A673 (cell line): Measurements from ENCODE around the gene TCERG1L. TPM values are rescaled to one million over a fixed set of nuclear protein-coding genes. Genes with fewer than 3 reads are reported as not detected.

ENCODE experiments used
- BruUV-seq: library from RNA; stranded (reverse); fragments of 400-500 nt; replicated peaks from 2 replicates; lab custom pipeline; 2021; lab: Mats Ljungman, UMichigan
- CTCF ChIA-PET: fragments of 300-600 bp; sonication (Branson Sonifier 250); formaldehyde crosslinking; loops from one replicate; lab custom pipeline; 2022; ENCODE audit warnings: antibody characterized with exemption; lab: Charles Lee
- POLR2A ChIA-PET: fragments of 300-600 bp; sonication (Branson Sonifier 250); formaldehyde crosslinking; loops from one replicate; lab custom pipeline; 2022; ENCODE audit warnings: antibody characterized with exemption; ENCODE audit not compliant: low non-redundant PET; lab: Charles Lee
- DNase-seq: peaks from one replicate; pipeline ENCODE4 v3.0.0-alpha.2; 2015; ENCODE audit warnings: low spot score
- H3K27ac ChIP-seq: fragments of 200-600 bp; sonication (generic); 2 replicates; pipeline ENCODE4 v1.5.1; 2016; ENCODE audit warnings: mixed run types, low read depth, mild to moderate bottlenecking, mixed read lengths, antibody characterized with exemption, low read length; ENCODE audit not compliant: poor library complexity, severe bottlenecking
- H3K27me3 ChIP-seq: fragments of 200-600 bp; sonication (generic); replicated peaks from 2 replicates; pipeline ENCODE4 v1.6.1; 2017; ENCODE audit warnings: mixed run types, low read depth, mild to moderate bottlenecking, mixed read lengths, antibody characterized with exemption, low read length; ENCODE audit not compliant: insufficient read depth, poor library complexity
- H3K36me3 ChIP-seq: fragments of 200-600 bp; sonication (generic); 2 replicates; pipeline ENCODE4 v1.6.1; 2016; ENCODE audit warnings: mixed run types, mild to moderate bottlenecking, mixed read lengths, antibody characterized with exemption, low read length; ENCODE audit not compliant: insufficient read depth, poor library complexity, severe bottlenecking
- H3K4me1 ChIP-seq: fragments of 200-600 bp; sonication (generic); 2 replicates; pipeline ENCODE4 v1.6.1; 2017; ENCODE audit warnings: mixed run types, mild to moderate bottlenecking, mixed read lengths, antibody characterized with exemption, low read length; ENCODE audit not compliant: insufficient read depth, poor library complexity, severe bottlenecking
- H3K4me3 ChIP-seq: fragments of 200-600 bp; sonication (generic); 2 replicates; pipeline ENCODE4 v1.5.1; 2016; ENCODE audit warnings: low read depth, mixed run types, mild to moderate bottlenecking, mixed read lengths, low read length; ENCODE audit not compliant: poor library complexity, severe bottlenecking
- H3K9me3 ChIP-seq: fragments of 200-600 bp; sonication (generic); 2 replicates; pipeline ENCODE4 v1.6.1; 2016; ENCODE audit warnings: mixed run types, low read depth, mild to moderate bottlenecking, mixed read lengths, antibody characterized with exemption, low read length; ENCODE audit not compliant: poor library complexity, severe bottlenecking
- CTCF ChIP-seq: fragments of 300-800, 200-600 bp; sonication (generic); conservative IDR thresholded peaks from 2 replicates; pipeline ENCODE4 v1.5.1; 2017; ENCODE audit warnings: low read depth, mild to moderate bottlenecking, antibody characterized with exemption, low read length, moderate library complexity, mixed read lengths
- EZH2 ChIP-seq: fragments of 200-600 bp; sonication (generic); IDR thresholded peaks from 2 replicates; pipeline ENCODE4 v1.6.1; 2017; ENCODE audit warnings: borderline replicate concordance, low read depth, mild to moderate bottlenecking, mixed read lengths, antibody characterized with exemption, low read length; ENCODE audit not compliant: poor library complexity, severe bottlenecking
- intact Hi-C: fragments of 100-400 bp; cut with micrococcal nuclease; formaldehyde crosslinking; loops from one replicate; pipeline ENCODE4 v1.10.0; 2022; ENCODE audit not compliant: unreplicated experiment
- total RNA-seq: library from RNA; stranded (reverse); gene quantifications from 2 replicates; pipeline ENCODE4 v1.2.3, GENCODE V29; 2021

The TCERG1L gene
- total RNA-seq, 1 experiment from 2014 or later: 16.3 TPM

- peaks cover 34% of the 10 kb centered on the region for H3K4me1 ChIP-seq
- CTCF ChIA-PET: no interaction called here
- H3K9me3 ChIP-seq: no peaks in the 10 kb centered on the region
- no peak overlapping the region for H3K4me3 ChIP-seq
- no peak overlapping the region for H3K27ac ChIP-seq
- no TSS peak for BruUV-seq
- POLR2A ChIA-PET: interaction anchor here (0.8 kb wide), 1 partner anchor 1601 kb away, joined by 4 read pairs; no protein-coding TSS in a partner anchor
- intact Hi-C loops: no loop called here
- TF ChIP-seq EZH2 (no peak), CTCF (no peak)
- H3K27me3 ChIP-seq: no peaks in the 10 kb centered on the region
- DNase-seq: no peak
- no peaks in the 10 kb centered on the region for H3K36me3 ChIP-seq
These were observed 164.1 kb downstream of the TCERG1L start for GRCh38 chr10:131147301-131147975.

DNA sequence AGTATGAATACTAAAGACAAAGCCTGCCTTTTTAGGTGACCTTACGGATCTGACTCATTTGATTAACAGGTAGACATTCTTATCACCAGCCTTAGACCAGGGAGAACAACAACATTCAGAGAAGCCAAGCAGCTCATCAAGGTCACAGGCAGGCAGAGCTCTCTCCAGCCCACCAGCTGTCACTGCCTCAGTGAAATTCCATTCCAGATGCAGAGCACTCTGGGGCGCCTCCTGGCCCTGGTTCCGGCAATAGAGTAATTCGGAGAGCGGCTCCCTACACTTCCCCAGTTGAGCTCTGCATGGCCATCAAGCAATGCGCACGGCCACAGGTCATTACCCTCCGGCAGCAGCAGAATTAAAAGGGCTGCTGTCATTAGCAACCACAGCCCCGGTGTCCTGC is 164.7 kb downstream of the TCERG1L start:
- Histone ChIP-seq H3K9me3 (no peaks in the 10 kb centered on the region), H3K4me1 (peaks cover 34% of the 10 kb centered on the region), H3K4me3 (no peak overlapping the region), H3K36me3 (no peaks in the 10 kb centered on the region), H3K27me3 (no peaks in the 10 kb centered on the region), H3K27ac (no peak overlapping the region)
- intact Hi-C loops: no loop called here
- no peak for TF ChIP-seq EZH2
- no peak for TF ChIP-seq CTCF
- BruUV-seq: no TSS peak
- no peak for DNase-seq
- POLR2A ChIA-PET: no interaction called here
- CTCF ChIA-PET: no interaction called here

DNA sequence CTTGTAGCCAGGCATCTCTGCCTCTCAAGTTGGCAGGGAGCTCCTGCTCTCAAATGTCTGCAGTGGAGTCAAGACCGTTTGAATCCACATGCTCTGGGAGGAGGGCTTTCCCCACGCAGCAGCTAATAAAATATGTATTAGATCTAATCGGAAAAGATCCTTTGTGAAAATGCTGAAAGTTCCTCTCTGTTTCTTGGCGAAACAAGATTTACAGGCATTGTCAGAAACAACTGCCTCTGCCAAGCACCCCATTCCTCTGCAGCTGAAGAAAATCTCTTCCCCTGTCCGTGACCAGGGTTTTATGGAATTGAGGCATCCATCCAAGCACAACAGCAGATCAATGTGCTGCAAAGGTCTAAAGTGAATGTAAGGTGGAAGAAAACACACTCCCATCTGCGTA is 165.8 kb downstream of the TCERG1L start:
- peaks cover 34% of the 10 kb centered on the region for H3K4me1 ChIP-seq
- no peaks in the 10 kb centered on the region for H3K27me3 ChIP-seq
- H3K27ac ChIP-seq: peak overlapping the region; percentile 26
- no peaks in the 10 kb centered on the region for H3K9me3 ChIP-seq
- intact Hi-C loops: no loop called here
- ChIA-PET POLR2A (no interaction called here), CTCF (no interaction called here)
- peak; percentile 18 for DNase-seq
- H3K36me3 ChIP-seq: no peaks in the 10 kb centered on the region
- no peak for TF ChIP-seq CTCF
- TF ChIP-seq EZH2: no peak
- H3K4me3 ChIP-seq: no peak overlapping the region
- BruUV-seq: no TSS peak
